Measurements from ENCODE around the gene P3H1. TPM values are rescaled to one million over a fixed set of nuclear protein-coding genes. Genes with fewer than 3 reads are reported as not detected.
"Not testable (repeated sequence)": the region's sequence is repeated elsewhere in the genome, so short reads cannot be mapped to it uniquely, and the experiment has no call there.

Gene P3H1
- total and polyA plus RNA-seq, 12 donors: 5.0 to 31.4 (median 9.0) TPM

- TF ChIP-seq, protein P1, sequence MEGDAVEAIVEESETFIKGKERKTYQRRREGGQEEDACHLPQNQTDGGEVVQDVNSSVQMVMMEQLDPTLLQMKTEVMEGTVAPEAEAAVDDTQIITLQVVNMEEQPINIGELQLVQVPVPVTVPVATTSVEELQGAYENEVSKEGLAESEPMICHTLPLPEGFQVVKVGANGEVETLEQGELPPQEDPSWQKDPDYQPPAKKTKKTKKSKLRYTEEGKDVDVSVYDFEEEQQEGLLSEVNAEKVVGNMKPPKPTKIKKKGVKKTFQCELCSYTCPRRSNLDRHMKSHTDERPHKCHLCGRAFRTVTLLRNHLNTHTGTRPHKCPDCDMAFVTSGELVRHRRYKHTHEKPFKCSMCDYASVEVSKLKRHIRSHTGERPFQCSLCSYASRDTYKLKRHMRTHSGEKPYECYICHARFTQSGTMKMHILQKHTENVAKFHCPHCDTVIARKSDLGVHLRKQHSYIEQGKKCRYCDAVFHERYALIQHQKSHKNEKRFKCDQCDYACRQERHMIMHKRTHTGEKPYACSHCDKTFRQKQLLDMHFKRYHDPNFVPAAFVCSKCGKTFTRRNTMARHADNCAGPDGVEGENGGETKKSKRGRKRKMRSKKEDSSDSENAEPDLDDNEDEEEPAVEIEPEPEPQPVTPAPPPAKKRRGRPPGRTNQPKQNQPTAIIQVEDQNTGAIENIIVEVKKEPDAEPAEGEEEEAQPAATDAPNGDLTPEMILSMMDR (IDR thresholded peaks at IDR 0.05): no peak
- no peaks in the 10 kb centered on the region for H3K4me1 ChIP-seq
- no peak overlapping the region for H3K27ac ChIP-seq
- H3K4me3 ChIP-seq: no peak overlapping the region
- peaks cover 0 to 5% (median 0%) of the 10 kb centered on the region in 9 donors for H3K36me3 ChIP-seq
- WGBS, 2 donors: 93 to 100% methylated on average over 1 of the region's 1 CpG
- DNase-seq (no peak), ATAC-seq (no peak)
- H3K9me3 ChIP-seq: no peaks in the 10 kb centered on the region
- intact Hi-C loops (cut with DNase I): no loop called here
- no peaks in the 10 kb centered on the region for H3K27me3 ChIP-seq
Observed at GRCh38 chr1:42720868-42721267, 46.0 kb downstream of the P3H1 start.

DNA sequence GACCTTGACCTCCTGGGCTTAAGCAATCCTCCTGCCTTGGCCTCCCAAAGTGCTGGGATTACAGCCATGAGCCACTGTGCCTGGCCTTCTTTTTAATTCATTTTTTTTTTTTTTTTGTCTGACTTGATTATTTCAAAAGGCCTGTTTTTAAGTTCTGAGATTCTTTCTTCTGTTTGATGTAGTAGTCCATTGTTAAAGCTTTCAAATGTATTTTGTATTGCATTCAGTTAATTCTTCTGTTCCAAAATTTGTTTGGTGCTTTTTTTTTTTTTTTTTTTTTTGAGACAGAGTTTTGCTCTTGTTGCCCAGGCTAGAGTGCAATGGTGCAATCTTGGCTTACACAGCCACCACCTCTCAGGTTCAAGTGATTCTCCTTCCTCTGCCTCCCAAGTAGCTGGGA is 52.4 kb downstream of the P3H1 start:
- H3K4me3 ChIP-seq; ATAC-seq; intact Hi-C loops (cut with DNase I); H3K27ac ChIP-seq; DNase-seq; H3K4me1 ChIP-seq; H3K27me3 ChIP-seq: not testable (repeated sequence)
- H3K9me3 ChIP-seq: peaks cover 0 to 44% (median 12%) of the 10 kb centered on the region in 11 donors
- peaks cover 0 to 52% (median 15%) of the 10 kb centered on the region in 9 donors for H3K36me3 ChIP-seq

- intact Hi-C loops (cut with DNase I): no loop called here
- DNase-seq (no peak), ATAC-seq (no peak)
- no peak overlapping the region for H3K4me3 ChIP-seq
- H3K27ac ChIP-seq: no peak overlapping the region
- H3K9me3 ChIP-seq: peaks cover 0 to 44% (median 12%) of the 10 kb centered on the region in 11 donors
- TF ChIP-seq, protein P1 (IDR thresholded peaks at IDR 0.05): no peak
- H3K36me3 ChIP-seq: peaks cover 0 to 57% (median 15%) of the 10 kb centered on the region in 9 donors
- no peaks in the 10 kb centered on the region for H3K4me1 ChIP-seq
- H3K27me3 ChIP-seq: no peaks in the 10 kb centered on the region
Observed at GRCh38 chr1:42713293-42713692, 53.5 kb downstream of the P3H1 start.

- H3K36me3 ChIP-seq: peaks cover 0 to 62% (median 15%) of the 10 kb centered on the region in 9 donors
- H3K27me3 ChIP-seq; intact Hi-C loops (cut with DNase I); H3K4me1 ChIP-seq; H3K27ac ChIP-seq; ATAC-seq; DNase-seq; H3K4me3 ChIP-seq: not testable (repeated sequence)
- peaks cover 0 to 44% (median 12%) of the 10 kb centered on the region in 11 donors for H3K9me3 ChIP-seq
- 99 to 100% methylated on average over 3 of the region's 3 CpGs for WGBS, 2 donors
Observed at GRCh38 chr1:42712808-42713207, 54.0 kb downstream of the P3H1 start.

- Histone ChIP-seq H3K9me3 (peaks cover 0 to 9% (median 0%) of the 10 kb centered on the region in 11 donors), H3K27ac (no peak overlapping the region), H3K27me3 (no peaks in the 10 kb centered on the region), H3K4me3 (no peak overlapping the region), H3K36me3 (peaks cover 0 to 99% (median 51%) of the 10 kb centered on the region in 9 donors), H3K4me1 (no peaks in the 10 kb centered on the region)
- ATAC-seq (no peak), DNase-seq (no peak)
- WGBS, 2 donors: 94 to 95% methylated on average over 7 of the region's 7 CpGs
- TF ChIP-seq, protein P1 (IDR thresholded peaks at IDR 0.05): no peak
- intact Hi-C loops (cut with DNase I): no loop called here
Observed at GRCh38 chr1:42703888-42704464, 62.9 kb downstream of the P3H1 start.

Measured in heart right ventricle (tissue), 16 donors.